Omental fat pad (tissue), 4 donors: ENCODE results near the gene SENP8. TPM values are rescaled to one million over a fixed set of nuclear protein-coding genes. Genes with fewer than 3 reads are reported as not detected.

Experiments
- ATAC-seq: fragments of 150-250 bp; one replicate; pipeline ENCODE4 v1.9.1; 2016; ENCODE audit warnings: mild to moderate bottlenecking, moderate library complexity; ENCODE audit not compliant: low FRiP score
- DNase-seq: peaks from one replicate; pipeline ENCODE4 v3.0.0-alpha.2; 2019; ENCODE audit warnings: low spot score
- CTCF ChIP-seq, 3 donors: fragments of 450-650 bp; IDR thresholded peaks; one replicate each; pipeline ENCODE4 v1.5.1; 2016 to 2017; ENCODE audit warnings: antibody characterized with exemption in 3 of 3, mild to moderate bottlenecking in 3 of 3, moderate library complexity in 2 of 3
- total RNA-seq, 4 donors: library from RNA; depleted of rRNA; stranded (reverse); fragments of >200 nt; gene quantifications; one replicate each; pipeline ENCODE4 v1.1.0, GENCODE V29; 2016

SENP8 gene
- total RNA-seq, 4 donors from 2014 or later = 0.63 to 2.0 (median 1.0) TPM

- no peak for DNase-seq
- TF ChIP-seq CTCF (IDR thresholded peaks at IDR 0.05) = no peak
- no peak for ATAC-seq
These were observed 36.0 kb upstream of the SENP8 start for GRCh38 chr15:72082176-72082575.

GRCh38 chr15:72086010-72086697 is 32.0 kb upstream of the SENP8 start:
- DNase-seq = no peak
- no peak for ATAC-seq
- TF ChIP-seq CTCF (IDR thresholded peaks at IDR 0.05) = no peak

GRCh38 chr15:72086920-72087648 is 31.1 kb upstream of the SENP8 start:
- ATAC-seq (no peak), DNase-seq (no peak)

GRCh38 chr15:72092006-72092405 is 26.2 kb upstream of the SENP8 start:
- ATAC-seq (no peak), DNase-seq (no peak)
- no peak for TF ChIP-seq CTCF (IDR thresholded peaks at IDR 0.05)

More at GRCh38 chr15:72086920-72087648, 31.1 kb upstream of the SENP8 start:
- no peak for TF ChIP-seq CTCF (IDR thresholded peaks at IDR 0.05)

- ATAC-seq (no peak), DNase-seq (no peak)
- TF ChIP-seq CTCF (IDR thresholded peaks at IDR 0.05) = no peak
These were observed 25.5 kb upstream of the SENP8 start for GRCh38 chr15:72092691-72093090.

- no peak for DNase-seq
- ATAC-seq = no peak
- TF ChIP-seq CTCF (IDR thresholded peaks at IDR 0.05) = no peak
These were observed 21.4 kb upstream of the SENP8 start for GRCh38 chr15:72096796-72097195.

- TF ChIP-seq CTCF (IDR thresholded peaks at IDR 0.05) = no peak
- DNase-seq = no peak
These were observed 20.2 kb upstream of the SENP8 start for GRCh38 chr15:72098040-72098439.

More at GRCh38 chr15:72098040-72098439, 20.2 kb upstream of the SENP8 start:
- no peak for ATAC-seq
